Neural cell (in vitro differentiated cells): Measurements from ENCODE around the gene JUNB. TPM values are rescaled to one million over a fixed set of nuclear protein-coding genes. Genes with fewer than 3 reads are reported as not detected.
A peak's percentile ranks its signal among the peaks of the same experiment; 100 is the strongest.

ENCODE experiments used
- H2AFZ ChIP-seq: fragments of 200-600, 300-800 bp; sonication (generic), shearing (Covaris generic); 2 replicates; pipeline ENCODE4 v1.6.0; 2014; ENCODE audit warnings: low read depth, mild to moderate bottlenecking, antibody characterized with exemption, low read length, moderate library complexity
- H3F3A ChIP-seq: fragments of 200-600 bp; shearing (Covaris generic); 2 replicates; pipeline ENCODE4 v1.6.1; 2016; ENCODE audit warnings: mild to moderate bottlenecking, moderate library complexity, mixed read lengths, antibody characterized with exemption, low read length; ENCODE audit not compliant: insufficient read depth, poor library complexity, severe bottlenecking
- H3K27ac ChIP-seq: fragments of 200-600, 300-800 bp; sonication (generic), shearing (Covaris generic); 2 replicates; pipeline ENCODE4 v1.5.1; 2014; ENCODE audit warnings: mild to moderate bottlenecking, low read length, moderate library complexity
- H3K27me3 ChIP-seq: fragments of 300-800, 200-600 bp; sonication (generic), shearing (Covaris generic); 2 replicates; pipeline ENCODE4 v1.6.0; 2014; ENCODE audit warnings: mild to moderate bottlenecking, low read depth, low read length, moderate library complexity; ENCODE audit not compliant: insufficient read depth
- H3K36me3 ChIP-seq: fragments of 300-800, 200-600 bp; sonication (generic), shearing (Covaris generic); 2 replicates; pipeline ENCODE4 v1.5.1; 2014; ENCODE audit warnings: mild to moderate bottlenecking, antibody characterized with exemption, low read length, moderate library complexity; ENCODE audit not compliant: insufficient read depth
- H3K4me2 ChIP-seq: fragments of 300-800, 200-600 bp; sonication (generic), shearing (Covaris generic); 2 replicates; pipeline ENCODE4 v1.6.0; 2014; ENCODE audit warnings: mild to moderate bottlenecking, low read length
- H3K4me3 ChIP-seq: fragments of 300-800, 200-600 bp; sonication (generic), shearing (Covaris generic); 2 replicates; pipeline ENCODE4 v1.5.1; 2014; ENCODE audit warnings: mild to moderate bottlenecking, low read length, moderate library complexity
- H3K79me2 ChIP-seq: fragments of 200-600 bp; shearing (Covaris generic); replicated peaks from 2 replicates; pipeline ENCODE4 v1.6.0; 2014; ENCODE audit warnings: mild to moderate bottlenecking, low read length, moderate library complexity; ENCODE audit not compliant: insufficient read depth
- H3K9ac ChIP-seq: fragments of 300-800, 200-600 bp; sonication (generic), shearing (Covaris generic); 2 replicates; pipeline ENCODE4 v1.6.1; 2016; ENCODE audit warnings: mild to moderate bottlenecking, low read length, mixed read lengths
- H3K9me2 ChIP-seq: fragments of 200-600 bp; shearing (Covaris generic); 2 replicates; pipeline ENCODE4 v1.6.1; 2016; ENCODE audit warnings: mild to moderate bottlenecking, low read length, mixed read lengths; ENCODE audit not compliant: insufficient read depth
- H3K9me3 ChIP-seq: fragments of 200-600, 300-800 bp; sonication (generic), shearing (Covaris generic); 2 replicates; pipeline ENCODE4 v1.6.1; 2016; ENCODE audit warnings: mild to moderate bottlenecking, mixed run types, low read length, moderate library complexity, mixed read lengths
- H4K20me1 ChIP-seq: fragments of 200-600 bp; shearing (Covaris generic); 2 replicates; pipeline ENCODE4 v1.6.1; 2016; ENCODE audit warnings: mild to moderate bottlenecking, mixed run types; ENCODE audit not compliant: insufficient read depth
- CTCF ChIP-seq: fragments of 450-650 bp; IDR thresholded peaks from 2 replicates; pipeline ENCODE4 v1.5.1; 2014; ENCODE audit warnings: antibody characterized with exemption, mild to moderate bottlenecking, moderate library complexity; ENCODE audit not compliant: poor library complexity, severe bottlenecking
- EP300 ChIP-seq: fragments of 450-650 bp; conservative IDR thresholded peaks from 2 replicates; pipeline ENCODE4 v1.6.1; 2014; ENCODE audit warnings: antibody characterized with exemption, mild to moderate bottlenecking, moderate library complexity; ENCODE audit not compliant: poor library complexity, severe bottlenecking
- EZH2 ChIP-seq: fragments of 200-600, 300-800 bp; shearing (Covaris generic), sonication (generic); IDR thresholded peaks from 2 replicates; pipeline ENCODE4 v1.6.1; 2014; ENCODE audit warnings: antibody characterized with exemption, low read length, borderline replicate concordance, mild to moderate bottlenecking; ENCODE audit not compliant: insufficient read depth, poor library complexity, severe bottlenecking
- MXI1 ChIP-seq: fragments of 450-650 bp; conservative IDR thresholded peaks from 2 replicates; pipeline ENCODE4 v1.6.1; 2014; ENCODE audit warnings: antibody characterized with exemption, mild to moderate bottlenecking; ENCODE audit not compliant: poor library complexity, severe bottlenecking
- POLR2AphosphoS5 ChIP-seq: IDR thresholded peaks from 2 replicates; pipeline ENCODE4 v1.6.1; 2012
- RAD21 ChIP-seq: fragments of 450-650 bp; conservative IDR thresholded peaks from 2 replicates; pipeline ENCODE4 v1.6.1; 2014; ENCODE audit warnings: antibody characterized with exemption, mild to moderate bottlenecking, moderate library complexity
- REST ChIP-seq: IDR thresholded peaks from 2 replicates; pipeline ENCODE4 v1.6.1; 2012; ENCODE audit warnings: borderline replicate concordance
- SMC3 ChIP-seq: fragments of 450-650 bp; conservative IDR thresholded peaks from 2 replicates; pipeline ENCODE4 v1.6.1; 2014; ENCODE audit warnings: antibody characterized with exemption, mild to moderate bottlenecking, moderate library complexity; ENCODE audit not compliant: poor library complexity
- TAF1 ChIP-seq: IDR thresholded peaks from 2 replicates; pipeline ENCODE4 v1.6.1; 2012; ENCODE audit warnings: low read depth
- polyA plus RNA-seq: library from polyadenylated mRNA; depleted of rRNA; stranded (reverse); fragments of >200 nt; gene quantifications from 2 replicates; pipeline ENCODE4 v1.2.3, GENCODE V29; 2014

JUNB gene
- polyA plus RNA-seq, 1 donor from 2014 or later, result 18.7 TPM

GRCh38 chr19:12783291-12783848 is 7.9 kb upstream of the JUNB start:
- no peak overlapping the region for H2AFZ ChIP-seq
- peak overlapping the region; percentile 70 for H3K27ac ChIP-seq

GRCh38 chr19:12783849-12784393 is 7.4 kb upstream of the JUNB start:
- Histone ChIP-seq H3K4me2 (no peak overlapping the region), H3K36me3 (no peaks in the 10 kb centered on the region), H3K9ac (peak overlapping the region; percentile 85), H3K9me3 (no peaks in the 10 kb centered on the region), H3K9me2 (no peaks in the 10 kb centered on the region), H4K20me1 (no peaks in the 10 kb centered on the region), H3K27ac (no peak overlapping the region), H2AFZ (no peak overlapping the region), H3K79me2 (no peaks in the 10 kb centered on the region), H3K4me3 (no peak overlapping the region), H3K27me3 (no peaks in the 10 kb centered on the region), H3F3A (no peaks in the 10 kb centered on the region)
- no peak for TF ChIP-seq POLR2AphosphoS5
- no peak for TF ChIP-seq SMC3
- no peak for TF ChIP-seq CTCF
- no peak for TF ChIP-seq EZH2
- no peak for TF ChIP-seq REST

More at GRCh38 chr19:12783291-12783848, 7.9 kb upstream of the JUNB start:
- Histone ChIP-seq H3K4me3 (peak overlapping the region; percentile 75), H3K27me3 (no peaks in the 10 kb centered on the region), H3K9ac (peak overlapping the region; percentile 85), H3K4me2 (peak overlapping the region; percentile 70), H3K36me3 (no peaks in the 10 kb centered on the region), H4K20me1 (no peaks in the 10 kb centered on the region), H3F3A (no peaks in the 10 kb centered on the region), H3K9me3 (no peaks in the 10 kb centered on the region), H3K9me2 (no peaks in the 10 kb centered on the region), H3K79me2 (no peaks in the 10 kb centered on the region)
- TF ChIP-seq REST, result no peak
- TF ChIP-seq EZH2, result no peak
- no peak for TF ChIP-seq MXI1
- TF ChIP-seq CTCF, result no peak
- TF ChIP-seq TAF1, result no peak
- TF ChIP-seq POLR2AphosphoS5, result no peak
- no peak for TF ChIP-seq RAD21
- no peak for TF ChIP-seq SMC3
- no peak for TF ChIP-seq EP300
